A549 (cell line): ENCODE measurements around the gene KRTAP3-2. TPM values are rescaled to one million over a fixed set of nuclear protein-coding genes. Genes with fewer than 3 reads are reported as not detected.

Experiments
- ATAC-seq, 2 experiments: fragments of 200-7000 bp in 1 of 2; fragments of >200 bp in 1 of 2; cut with Nextera tagmentation in 1 of 2; cut with Tn5 transposase in 1 of 2; 3 replicates each; pipeline versions ENCODE4 v1.8.0 to v1.9.1; 2018 to 2020; ENCODE audit warnings: mild to moderate bottlenecking in 1 of 2, moderate library complexity in 1 of 2
- CTCF ChIA-PET: fragments of 300-600 bp; sonication (Branson Sonifier 250); formaldehyde crosslinking; extraction: SDS; loops from one replicate; lab custom pipeline; 2021; ENCODE audit warnings: antibody characterized with exemption, inconsistent platforms; lab: Yijun Ruan, JAX
- POLR2A ChIA-PET: fragments of 350-600 bp; formaldehyde crosslinking; extraction: SDS; loops from one replicate; lab custom pipeline; 2021; ENCODE audit warnings: antibody characterized with exemption, inconsistent platforms; lab: Yijun Ruan, JAX
- DNase-seq, 2 experiments: peaks; one replicate each; pipeline versions ENCODE4 v3.0.0 to v3.0.0-alpha.2; 2011 to 2016; ENCODE audit warnings: low read depth in 1 of 2, low spot score in 1 of 2
- FAIRE-seq: peaks from 2 replicates; lab custom pipeline; 2011; peaks lifted over from hg19 to GRCh38; lab: Jason Lieb, UNC
- H3K27ac ChIP-seq, 2 experiments: fragments of >200 bp; sonication (Bioruptor Twin); formaldehyde crosslinking; 3 replicates each; pipeline ENCODE4 v1.5.1; 2016 to 2017
- H3K4me1 ChIP-seq: fragments of >200 bp; sonication (Bioruptor Twin); formaldehyde crosslinking; 3 replicates; pipeline ENCODE4 v1.6.1; 2016
- H3K4me2 ChIP-seq: fragments of >200 bp; sonication (Bioruptor Twin); formaldehyde crosslinking; 3 replicates; pipeline ENCODE4 v1.6.1; 2016
- H3K4me3 ChIP-seq: fragments of >200 bp; sonication (Bioruptor Twin); formaldehyde crosslinking; 3 replicates; pipeline ENCODE4 v1.5.1; 2016
- H3K9me3 ChIP-seq: fragments of >200 bp; sonication (Bioruptor Twin); formaldehyde crosslinking; 3 replicates; pipeline ENCODE4 v1.6.1; 2016
- CBX8 ChIP-seq: fragments of 200-600 bp; sonication (generic); IDR thresholded peaks from 2 replicates; pipeline ENCODE4 v1.6.1; 2016
- CEBPB ChIP-seq, 2 experiments: fragments of >200 bp in 1 of 2; sonication (Bioruptor Twin) in 1 of 2; formaldehyde crosslinking in 1 of 2; IDR thresholded peaks; 2 replicates each; pipeline ENCODE4 v1.6.1; 2012 to 2016
- CHD2 ChIP-seq: fragments of 150-350 bp; IDR thresholded peaks from 2 replicates; pipeline ENCODE4 v1.6.1; 2014; ENCODE audit warnings: low read length; ENCODE audit not compliant: partially characterized antibody
- CHD4 ChIP-seq: fragments of 200-600 bp; sonication (generic); IDR thresholded peaks from 2 replicates; pipeline ENCODE4 v1.6.1; 2016; ENCODE audit warnings: antibody characterized with exemption, mild to moderate bottlenecking, borderline replicate concordance
- EHMT2 ChIP-seq: fragments of 200-600 bp; sonication (generic); IDR thresholded peaks from 2 replicates; pipeline ENCODE4 v1.6.1; 2016; ENCODE audit warnings: antibody characterized with exemption, low read depth, mild to moderate bottlenecking, moderate library complexity
- GATA3 ChIP-seq: IDR thresholded peaks from 2 replicates; pipeline ENCODE4 v1.6.1; 2012; ENCODE audit warnings: borderline replicate concordance
- HDAC2 ChIP-seq: fragments of 200-600 bp; sonication (generic); IDR thresholded peaks from 2 replicates; pipeline ENCODE4 v1.6.1; 2016
- HOXA7 ChIP-seq: fragments of 250-450 bp; sonication (Bioruptor Pico); IDR thresholded peaks from 2 replicates; pipeline ENCODE4 v1.5.0; 2020; ENCODE audit warnings: mild to moderate bottlenecking, moderate library complexity
- HOXB5 ChIP-seq: fragments of 250-450 bp; sonication (Bioruptor Pico); IDR thresholded peaks from 2 replicates; pipeline ENCODE4 v1.5.0; 2020; ENCODE audit warnings: mild to moderate bottlenecking, moderate library complexity
- JUN ChIP-seq, 2 experiments: fragments of >200 bp; sonication (Bioruptor Twin); formaldehyde crosslinking; IDR thresholded peaks; 2 replicates in 1 of 2; 3 replicates in 1 of 2; pipeline ENCODE4 v1.6.1; 2016 to 2017
- JUNB ChIP-seq: fragments of >200 bp; sonication (Bioruptor Twin); formaldehyde crosslinking; IDR thresholded peaks from 2 replicates; pipeline ENCODE4 v1.6.1; 2016
- MAZ ChIP-seq: fragments of 150-350 bp; IDR thresholded peaks from 2 replicates; pipeline ENCODE4 v1.6.1; 2014; ENCODE audit warnings: antibody characterized with exemption, low read depth, low read length, borderline replicate concordance
- MYC ChIP-seq: IDR thresholded peaks from 2 replicates; pipeline ENCODE4 v1.6.1; 2012; ENCODE audit warnings: mild to moderate bottlenecking, inconsistent platforms, low read length, improper control_type of control experiment, borderline replicate concordance
- PHF8 ChIP-seq: fragments of 200-600 bp; sonication (generic); IDR thresholded peaks from 2 replicates; pipeline ENCODE4 v1.6.1; 2016; ENCODE audit warnings: low read depth, mild to moderate bottlenecking, antibody characterized with exemption, moderate library complexity, borderline replicate concordance
- POLR2A ChIP-seq: IDR thresholded peaks from 2 replicates; pipeline ENCODE4 v1.6.1; 2012; ENCODE audit warnings: mild to moderate bottlenecking, low read length
- RFX5 ChIP-seq: fragments of 450-650 bp; IDR thresholded peaks from 2 replicates; pipeline ENCODE4 v1.7.1; 2014; ENCODE audit warnings: antibody characterized with exemption, mild to moderate bottlenecking, moderate library complexity
- SMC3 ChIP-seq: fragments of >200 bp; sonication (Bioruptor Twin); formaldehyde crosslinking; IDR thresholded peaks from 3 replicates; pipeline ENCODE4 v1.6.1; 2018; ENCODE audit warnings: inconsistent platforms
- SREBF2 ChIP-seq: fragments of 450-650 bp; IDR thresholded peaks from 2 replicates; pipeline ENCODE4 v1.6.1; 2014; ENCODE audit warnings: mild to moderate bottlenecking, moderate library complexity
- ZFP36 ChIP-seq: fragments of 450-650 bp; IDR thresholded peaks from 2 replicates; pipeline ENCODE4 v1.6.1; 2014; ENCODE audit warnings: borderline replicate concordance; ENCODE audit not compliant: partially characterized antibody
- ZNF302 ChIP-seq: fragments of 250-450 bp; sonication (Bioruptor Pico); IDR thresholded peaks from 2 replicates; pipeline ENCODE4 v1.9.0; 2021; ENCODE audit warnings: inconsistent platforms, mild to moderate bottlenecking, moderate library complexity
- WGBS: methylation state at CpG from one replicate; pipeline ENCODE4 v1.1.6; 2017; ENCODE audit errors: missing lambda C conversion rate; 5-methylcytosine and 5-hydroxymethylcytosine counted together
- polyA plus RNA-seq, 4 experiments: library from polyadenylated mRNA; depleted of rRNA in 3 of 4; stranded (reverse); fragments of >200 nt; fragmentation: RNase III in 1 of 4; extraction: RNeasy Plus Mini Kit Qiagen cat#74134 plus additional on column Dnase treatment in 1 of 4; gene quantifications; 2 replicates in 3 of 4; 3 replicates in 1 of 4; pipeline ENCODE4 v1.2.3, GENCODE V29; 2011 to 2017
- TF ChIP-seq, protein P1 (sequence below): IDR thresholded peaks from 2 replicates; pipeline ENCODE4 v1.6.1; 2012
- TF ChIP-seq, protein P2 (sequence below): fragments of 250-450 bp; sonication (Bioruptor Pico); IDR thresholded peaks from 2 replicates; pipeline ENCODE4 v1.5.0; 2021; ENCODE audit warnings: mild to moderate bottlenecking, moderate library complexity, borderline replicate concordance
- TF ChIP-seq, protein P3 (sequence below): fragments of >200 bp; sonication (Bioruptor Twin); formaldehyde crosslinking; IDR thresholded peaks from 3 replicates; pipeline ENCODE4 v1.6.1; 2016
- TF ChIP-seq, protein P4 (sequence below): fragments of 200-600 bp; sonication (generic); IDR thresholded peaks from 2 replicates; pipeline ENCODE4 v1.6.1; 2016; ENCODE audit warnings: antibody characterized with exemption, mild to moderate bottlenecking, moderate library complexity

The KRTAP3-2 gene
- polyA plus RNA-seq, 2 of the 4 experiments (the other 2 are of a cell fraction) = not detected

DNA sequence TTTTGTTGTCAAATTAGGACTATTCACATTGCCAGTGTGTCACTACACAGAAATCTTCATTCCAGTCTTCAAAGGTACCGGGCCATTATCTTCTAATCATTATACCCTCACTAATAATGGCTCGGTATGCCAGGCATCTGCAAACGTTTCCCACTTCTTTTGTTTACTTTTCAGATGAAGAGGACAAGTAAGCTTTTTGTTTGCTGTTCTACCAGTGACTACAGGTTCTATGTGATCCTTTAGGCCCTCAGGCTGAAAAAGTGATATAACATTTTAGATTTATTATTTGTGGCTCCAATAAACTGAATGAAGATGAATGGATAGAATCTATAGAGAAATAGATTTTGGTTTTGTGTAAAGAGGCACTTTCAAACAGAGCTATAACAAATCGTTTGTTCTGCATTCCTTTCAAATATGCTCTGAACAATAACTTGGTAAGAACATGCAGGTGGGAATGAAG is 9.6 kb upstream of the KRTAP3-2 start:
- TF ChIP-seq MAZ = no peak
- TF ChIP-seq GATA3 = peak; percentile 54
- 16% methylated on average over 4 of the region's 4 CpGs for WGBS
- Histone ChIP-seq H3K4me2 (peak overlapping the region; percentile 8; the same call in 2 of the 3 replicates), H3K27ac (no peak overlapping the region), H3K4me1 (peaks cover 18% of the 10 kb centered on the region; the same call in 2 of the 3 replicates), H3K9me3 (no peaks in the 10 kb centered on the region), H3K4me3 (no peak overlapping the region)
- ChIA-PET CTCF (interaction anchor here (0.9 to 1.0 kb wide), 2 partner anchors 8 to 539 kb away, joined by 3 read pairs; no protein-coding TSS in a partner anchor), POLR2A (no interaction called here)
- ATAC-seq (no peak), FAIRE-seq (peak; percentile 54), DNase-seq (no peak)

DNA sequence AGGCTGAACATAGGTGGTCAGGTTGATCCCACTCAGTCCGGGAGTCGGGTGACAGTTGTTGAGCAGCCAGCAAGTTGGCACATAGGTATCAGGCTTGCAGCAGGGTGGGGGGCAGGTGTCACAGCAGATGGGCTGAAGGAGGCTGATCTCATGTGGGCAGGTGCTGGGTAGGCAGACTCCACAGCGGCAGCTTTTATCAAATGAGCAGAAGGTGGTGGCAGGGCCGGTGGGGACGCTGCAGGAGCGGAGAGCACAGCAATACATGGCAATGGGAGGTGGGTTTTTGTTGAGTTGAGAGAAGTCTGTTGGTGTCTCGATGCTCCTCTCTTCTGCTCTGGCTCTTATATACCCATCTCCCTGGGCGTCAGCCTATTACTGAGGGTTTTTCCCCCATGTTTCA is 9.1 kb upstream of the KRTAP3-2 start, which contains the start of gene KRTAP3-1:
Gene KRTAP3-1, minus strand, starts transcription at position 318 of the 400 bp plus-strand sequence. Its CDS starts 54 bp downstream, at position 264.
- DNase-seq = no peak
- FAIRE-seq = no peak
- Histone ChIP-seq H3K4me1 (peaks cover 18% of the 10 kb centered on the region; the same call in 2 of the 3 replicates), H3K4me2 (peak within 1 kb of the TSS; percentile 8; the same call in 2 of the 3 replicates), H3K4me3 (no peak within 1 kb of the TSS), H3K9me3 (no peaks in the 10 kb centered on the region), H3K27ac (no peak within 1 kb of the TSS)
- POLR2A ChIA-PET = no interaction called here
- CTCF ChIA-PET = interaction anchor here (1.0 kb wide), 1 partner anchor 540 kb away, joined by 3 read pairs; no protein-coding TSS in a partner anchor
- WGBS = 84% methylated on average over 8 of the region's 8 CpGs
- no peak for ATAC-seq
- TF ChIP-seq HDAC2 = no peak
- TF ChIP-seq, protein P1, sequence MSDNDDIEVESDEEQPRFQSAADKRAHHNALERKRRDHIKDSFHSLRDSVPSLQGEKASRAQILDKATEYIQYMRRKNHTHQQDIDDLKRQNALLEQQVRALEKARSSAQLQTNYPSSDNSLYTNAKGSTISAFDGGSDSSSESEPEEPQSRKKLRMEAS = no peak
- no peak for TF ChIP-seq CBX8
- TF ChIP-seq, protein P2, sequence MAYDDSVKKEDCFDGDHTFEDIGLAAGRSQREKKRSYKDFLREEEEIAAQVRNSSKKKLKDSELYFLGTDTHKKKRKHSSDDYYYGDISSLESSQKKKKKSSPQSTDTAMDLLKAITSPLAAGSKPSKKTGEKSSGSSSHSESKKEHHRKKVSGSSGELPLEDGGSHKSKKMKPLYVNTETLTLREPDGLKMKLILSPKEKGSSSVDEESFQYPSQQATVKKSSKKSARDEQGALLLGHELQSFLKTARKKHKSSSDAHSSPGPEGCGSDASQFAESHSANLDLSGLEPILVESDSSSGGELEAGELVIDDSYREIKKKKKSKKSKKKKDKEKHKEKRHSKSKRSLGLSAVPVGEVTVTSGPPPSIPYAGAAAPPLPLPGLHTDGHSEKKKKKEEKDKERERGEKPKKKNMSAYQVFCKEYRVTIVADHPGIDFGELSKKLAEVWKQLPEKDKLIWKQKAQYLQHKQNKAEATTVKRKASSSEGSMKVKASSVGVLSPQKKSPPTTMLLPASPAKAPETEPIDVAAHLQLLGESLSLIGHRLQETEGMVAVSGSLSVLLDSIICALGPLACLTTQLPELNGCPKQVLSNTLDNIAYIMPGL (CRISPR knock-in tag) = no peak
- TF ChIP-seq CHD4 = no peak
- no peak for TF ChIP-seq HOXA7 (CRISPR knock-in tag)
- TF ChIP-seq EHMT2 = no peak
- TF ChIP-seq CHD2 = no peak
- no peak for TF ChIP-seq JUN (IDR thresholded peaks at IDR 0.05)
- TF ChIP-seq RFX5 = no peak
- no peak for TF ChIP-seq ZFP36
- TF ChIP-seq ZNF302 = no peak
- TF ChIP-seq SREBF2 = no peak

DNA sequence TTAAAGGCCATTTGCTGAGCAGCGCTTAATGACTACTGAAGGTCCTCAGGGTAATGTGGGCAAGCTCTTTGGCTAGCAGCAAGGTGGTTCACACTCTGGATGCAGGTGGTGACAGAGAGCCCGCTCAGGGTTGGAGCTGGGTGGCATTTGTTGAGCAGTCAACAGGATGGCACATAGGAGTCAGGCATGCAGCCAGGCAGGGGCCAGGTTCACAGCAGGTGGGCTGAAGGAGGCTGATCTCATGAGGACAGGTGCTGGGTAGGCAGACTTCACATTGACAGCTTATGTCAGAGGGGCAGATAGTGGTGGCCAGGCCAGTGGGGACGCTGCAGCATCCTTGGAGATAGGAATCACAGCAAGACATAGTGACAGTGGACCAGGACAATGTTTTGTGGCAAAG is 4.7 kb upstream of the KRTAP3-2 start:
- no peak for TF ChIP-seq JUNB
- TF ChIP-seq MYC = no peak
- no peak for TF ChIP-seq POLR2A
- TF ChIP-seq, protein P3, sequence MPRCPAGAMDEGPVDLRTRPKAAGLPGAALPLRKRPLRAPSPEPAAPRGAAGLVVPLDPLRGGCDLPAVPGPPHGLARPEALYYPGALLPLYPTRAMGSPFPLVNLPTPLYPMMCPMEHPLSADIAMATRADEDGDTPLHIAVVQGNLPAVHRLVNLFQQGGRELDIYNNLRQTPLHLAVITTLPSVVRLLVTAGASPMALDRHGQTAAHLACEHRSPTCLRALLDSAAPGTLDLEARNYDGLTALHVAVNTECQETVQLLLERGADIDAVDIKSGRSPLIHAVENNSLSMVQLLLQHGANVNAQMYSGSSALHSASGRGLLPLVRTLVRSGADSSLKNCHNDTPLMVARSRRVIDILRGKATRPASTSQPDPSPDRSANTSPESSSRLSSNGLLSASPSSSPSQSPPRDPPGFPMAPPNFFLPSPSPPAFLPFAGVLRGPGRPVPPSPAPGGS = no peak
- no peak for TF ChIP-seq ZFP36
- TF ChIP-seq CHD2 = no peak
- no peak for TF ChIP-seq CEBPB (IDR thresholded peaks at IDR 0.05)
- TF ChIP-seq SMC3 = no peak
- TF ChIP-seq, protein P4, sequence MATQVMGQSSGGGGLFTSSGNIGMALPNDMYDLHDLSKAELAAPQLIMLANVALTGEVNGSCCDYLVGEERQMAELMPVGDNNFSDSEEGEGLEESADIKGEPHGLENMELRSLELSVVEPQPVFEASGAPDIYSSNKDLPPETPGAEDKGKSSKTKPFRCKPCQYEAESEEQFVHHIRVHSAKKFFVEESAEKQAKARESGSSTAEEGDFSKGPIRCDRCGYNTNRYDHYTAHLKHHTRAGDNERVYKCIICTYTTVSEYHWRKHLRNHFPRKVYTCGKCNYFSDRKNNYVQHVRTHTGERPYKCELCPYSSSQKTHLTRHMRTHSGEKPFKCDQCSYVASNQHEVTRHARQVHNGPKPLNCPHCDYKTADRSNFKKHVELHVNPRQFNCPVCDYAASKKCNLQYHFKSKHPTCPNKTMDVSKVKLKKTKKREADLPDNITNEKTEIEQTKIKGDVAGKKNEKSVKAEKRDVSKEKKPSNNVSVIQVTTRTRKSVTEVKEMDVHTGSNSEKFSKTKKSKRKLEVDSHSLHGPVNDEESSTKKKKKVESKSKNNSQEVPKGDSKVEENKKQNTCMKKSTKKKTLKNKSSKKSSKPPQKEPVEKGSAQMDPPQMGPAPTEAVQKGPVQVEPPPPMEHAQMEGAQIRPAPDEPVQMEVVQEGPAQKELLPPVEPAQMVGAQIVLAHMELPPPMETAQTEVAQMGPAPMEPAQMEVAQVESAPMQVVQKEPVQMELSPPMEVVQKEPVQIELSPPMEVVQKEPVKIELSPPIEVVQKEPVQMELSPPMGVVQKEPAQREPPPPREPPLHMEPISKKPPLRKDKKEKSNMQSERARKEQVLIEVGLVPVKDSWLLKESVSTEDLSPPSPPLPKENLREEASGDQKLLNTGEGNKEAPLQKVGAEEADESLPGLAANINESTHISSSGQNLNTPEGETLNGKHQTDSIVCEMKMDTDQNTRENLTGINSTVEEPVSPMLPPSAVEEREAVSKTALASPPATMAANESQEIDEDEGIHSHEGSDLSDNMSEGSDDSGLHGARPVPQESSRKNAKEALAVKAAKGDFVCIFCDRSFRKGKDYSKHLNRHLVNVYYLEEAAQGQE = no peak
- TF ChIP-seq HOXB5 (CRISPR knock-in tag) = no peak
- TF ChIP-seq PHF8 = no peak
- CTCF ChIA-PET = no interaction called here
- no peak for ATAC-seq
- Histone ChIP-seq H3K9me3 (no peaks in the 10 kb centered on the region), H3K4me3 (no peak overlapping the region), H3K27ac (no peak overlapping the region), H3K4me1 (peaks cover 18% of the 10 kb centered on the region), H3K4me2 (no peak overlapping the region)
- no peak for DNase-seq
- FAIRE-seq = no peak
- POLR2A ChIA-PET = no interaction called here
- WGBS = 83% methylated on average over 3 of the region's 3 CpGs
